DOHH2 (cell line): ENCODE measurements around the gene EPS8L2.

Source experiments
- H3F3A ChIP-seq: fragments of 200-600 bp; sonication (generic), shearing (Covaris generic); 2 replicates; pipeline ENCODE4 v1.6.0; 2016; ENCODE audit warnings: antibody characterized with exemption, mild to moderate bottlenecking; ENCODE audit not compliant: control insufficient read depth, insufficient read depth
- H3K27ac ChIP-seq: fragments of 200-600 bp; sonication (generic); 2 replicates; pipeline ENCODE4 v1.5.1; 2014; ENCODE audit warnings: low read depth, mild to moderate bottlenecking, low read length, moderate library complexity
- H3K27me3 ChIP-seq: fragments of 200-600 bp; sonication (generic); 2 replicates; pipeline ENCODE4 v1.6.1; 2014; ENCODE audit warnings: mild to moderate bottlenecking, low read length, mixed read lengths; ENCODE audit not compliant: control insufficient read depth
- H3K36me3 ChIP-seq: fragments of 200-600 bp; sonication (generic); 2 replicates; pipeline ENCODE4 v1.6.1; 2014; ENCODE audit warnings: mild to moderate bottlenecking, low read length, moderate library complexity, mixed read lengths; ENCODE audit not compliant: control insufficient read depth
- H3K4me1 ChIP-seq: fragments of 200-600 bp; sonication (generic); 2 replicates; pipeline ENCODE4 v1.6.1; 2014; ENCODE audit warnings: mild to moderate bottlenecking, low read length, mixed read lengths; ENCODE audit not compliant: control insufficient read depth
- H3K4me2 ChIP-seq: fragments of 200-600 bp; sonication (generic); 2 replicates; pipeline ENCODE4 v1.6.0; 2014; ENCODE audit warnings: mild to moderate bottlenecking, low read length, moderate library complexity
- H3K4me3 ChIP-seq: fragments of 200-600 bp; sonication (generic); 2 replicates; pipeline ENCODE4 v1.5.1; 2014; ENCODE audit warnings: mild to moderate bottlenecking, low read length, mixed read lengths
- H3K79me2 ChIP-seq: fragments of 200-600 bp; sonication (generic); 2 replicates; pipeline ENCODE4 v1.6.1; 2014; ENCODE audit warnings: mild to moderate bottlenecking, low read length, mixed read lengths; ENCODE audit not compliant: control insufficient read depth
- H3K9me2 ChIP-seq: fragments of 200-600 bp; sonication (generic); replicated peaks from 2 replicates; pipeline ENCODE4 v1.6.1; 2014; ENCODE audit warnings: mild to moderate bottlenecking, low read length, mixed read lengths; ENCODE audit not compliant: control insufficient read depth
- H3K9me3 ChIP-seq: fragments of 200-600 bp; sonication (generic); 2 replicates; pipeline ENCODE4 v1.6.1; 2014; ENCODE audit warnings: antibody characterized with exemption, low read length, mixed read lengths; ENCODE audit not compliant: control insufficient read depth, insufficient read depth
- H4K20me1 ChIP-seq: fragments of 200-600 bp; sonication (generic); 2 replicates; pipeline ENCODE4 v1.6.0; 2014; ENCODE audit warnings: low read depth, mild to moderate bottlenecking, antibody characterized with exemption, low read length, moderate library complexity; ENCODE audit not compliant: control insufficient read depth, insufficient read depth
- EZH2phosphoT487 ChIP-seq: fragments of 200-600 bp; sonication (generic); IDR thresholded peaks from 2 replicates; pipeline ENCODE4 v1.6.1; 2017; ENCODE audit warnings: borderline replicate concordance, mild to moderate bottlenecking, antibody characterized with exemption, low read length, moderate library complexity, mixed read lengths
- TF ChIP-seq, protein P1 (sequence below): fragments of 200-600 bp; sonication (generic); IDR thresholded peaks from one replicate; pipeline ENCODE4 v1.5.1; 2014; ENCODE audit warnings: antibody characterized with exemption, mild to moderate bottlenecking, low read depth, low read length; ENCODE audit not compliant: poor library complexity, severe bottlenecking

EPS8L2 gene

DNA sequence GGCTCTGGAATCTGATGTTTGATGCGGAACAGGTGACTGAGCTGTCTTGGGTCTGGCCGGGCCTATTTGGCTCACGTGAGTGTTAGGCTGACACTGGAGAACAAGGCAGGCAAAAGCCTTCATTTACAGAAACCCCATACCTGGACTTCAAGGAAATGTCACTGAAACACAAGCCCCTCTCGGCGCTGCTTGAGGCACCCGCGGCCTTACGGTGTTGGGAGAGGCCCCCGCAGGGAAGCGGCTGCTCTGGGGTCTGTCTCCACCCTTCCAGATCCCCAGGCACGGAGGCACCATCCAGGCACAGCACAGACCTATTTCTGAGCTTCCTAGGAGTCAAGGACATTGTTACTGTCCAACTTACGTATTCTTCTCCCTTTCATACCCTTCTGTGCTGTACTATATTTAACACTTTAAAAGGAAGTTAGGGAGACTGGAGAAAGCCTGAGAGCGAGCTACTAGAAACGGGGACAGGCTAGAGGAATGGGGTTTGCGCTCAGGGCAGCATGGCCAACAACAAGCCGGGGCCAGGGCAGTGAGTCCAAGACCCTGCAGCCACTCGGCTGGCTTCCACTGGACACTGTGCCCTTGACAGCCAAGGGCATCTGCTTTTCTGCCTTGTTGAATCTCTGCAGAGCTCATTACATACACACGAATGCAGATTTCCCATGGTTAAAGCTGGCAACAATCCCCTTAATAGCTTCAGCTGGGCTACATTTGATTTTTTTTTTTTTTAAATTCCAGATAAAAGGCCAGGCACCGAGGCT, 45.2 kb upstream of the EPS8L2 start:
- peaks cover 4% of the 10 kb centered on the region; the same call in 1 of the 2 replicates for H3K36me3 ChIP-seq
- no peaks in the 10 kb centered on the region for H3K9me3 ChIP-seq
- no peak for TF ChIP-seq EZH2phosphoT487
- TF ChIP-seq, protein P1, sequence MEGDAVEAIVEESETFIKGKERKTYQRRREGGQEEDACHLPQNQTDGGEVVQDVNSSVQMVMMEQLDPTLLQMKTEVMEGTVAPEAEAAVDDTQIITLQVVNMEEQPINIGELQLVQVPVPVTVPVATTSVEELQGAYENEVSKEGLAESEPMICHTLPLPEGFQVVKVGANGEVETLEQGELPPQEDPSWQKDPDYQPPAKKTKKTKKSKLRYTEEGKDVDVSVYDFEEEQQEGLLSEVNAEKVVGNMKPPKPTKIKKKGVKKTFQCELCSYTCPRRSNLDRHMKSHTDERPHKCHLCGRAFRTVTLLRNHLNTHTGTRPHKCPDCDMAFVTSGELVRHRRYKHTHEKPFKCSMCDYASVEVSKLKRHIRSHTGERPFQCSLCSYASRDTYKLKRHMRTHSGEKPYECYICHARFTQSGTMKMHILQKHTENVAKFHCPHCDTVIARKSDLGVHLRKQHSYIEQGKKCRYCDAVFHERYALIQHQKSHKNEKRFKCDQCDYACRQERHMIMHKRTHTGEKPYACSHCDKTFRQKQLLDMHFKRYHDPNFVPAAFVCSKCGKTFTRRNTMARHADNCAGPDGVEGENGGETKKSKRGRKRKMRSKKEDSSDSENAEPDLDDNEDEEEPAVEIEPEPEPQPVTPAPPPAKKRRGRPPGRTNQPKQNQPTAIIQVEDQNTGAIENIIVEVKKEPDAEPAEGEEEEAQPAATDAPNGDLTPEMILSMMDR = no peak
- no peak overlapping the region for H3K4me2 ChIP-seq
- H4K20me1 ChIP-seq = no peaks in the 10 kb centered on the region
- H3F3A ChIP-seq = no peaks in the 10 kb centered on the region
- no peaks in the 10 kb centered on the region for H3K9me2 ChIP-seq
- H3K27ac ChIP-seq = no peak overlapping the region
- no peaks in the 10 kb centered on the region for H3K27me3 ChIP-seq
- H3K79me2 ChIP-seq = no peaks in the 10 kb centered on the region
- no peaks in the 10 kb centered on the region for H3K4me1 ChIP-seq
- no peak overlapping the region for H3K4me3 ChIP-seq

DNA sequence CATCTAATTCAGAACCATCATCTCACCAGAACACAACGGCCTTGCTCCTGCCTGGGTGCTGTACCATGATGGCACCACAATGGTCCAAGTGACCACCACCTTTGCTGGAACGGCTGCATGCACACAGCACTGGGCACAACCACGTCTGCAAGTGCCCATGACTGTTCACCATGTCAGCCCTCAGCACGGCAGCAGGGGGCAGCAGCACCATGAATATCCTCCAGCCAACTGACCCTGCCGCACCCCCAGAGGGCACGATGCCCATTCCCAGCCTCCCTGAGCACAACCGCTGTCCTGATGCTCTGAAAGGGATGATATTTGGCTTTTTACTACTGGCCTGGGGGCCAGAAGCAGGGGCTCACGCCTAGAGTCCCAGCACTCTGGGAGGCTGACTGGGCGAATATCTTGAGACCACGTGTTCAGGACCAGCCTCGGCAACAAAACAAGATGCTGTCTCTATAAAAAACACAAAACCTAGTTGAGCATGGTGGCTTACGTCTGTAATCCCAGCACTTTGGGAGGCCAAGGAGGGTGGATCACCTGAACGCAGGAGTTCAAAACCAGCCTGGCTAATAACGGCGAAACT, 43.2 kb upstream of the EPS8L2 start:
- no peak for TF ChIP-seq EZH2phosphoT487
- TF ChIP-seq, protein P1 = peak; percentile 55
- no peak overlapping the region for H3K4me2 ChIP-seq
- no peak overlapping the region for H3K4me3 ChIP-seq
- no peaks in the 10 kb centered on the region for H3K9me3 ChIP-seq
- H3K27me3 ChIP-seq = no peaks in the 10 kb centered on the region
- H4K20me1 ChIP-seq = no peaks in the 10 kb centered on the region
- H3K4me1 ChIP-seq = no peaks in the 10 kb centered on the region
- H3K9me2 ChIP-seq = no peaks in the 10 kb centered on the region
- no peaks in the 10 kb centered on the region for H3F3A ChIP-seq
- H3K79me2 ChIP-seq = no peaks in the 10 kb centered on the region
- no peak overlapping the region for H3K27ac ChIP-seq
- peaks cover 4% of the 10 kb centered on the region; the same call in 1 of the 2 replicates for H3K36me3 ChIP-seq

GRCh38 chr11:665062-665703, 40.8 kb upstream of the EPS8L2 start:
- Histone ChIP-seq H3K27me3 (no peaks in the 10 kb centered on the region), H3F3A (no peaks in the 10 kb centered on the region), H3K9me2 (no peaks in the 10 kb centered on the region), H3K4me1 (no peaks in the 10 kb centered on the region), H3K36me3 (peaks cover 4% of the 10 kb centered on the region; the same call in 1 of the 2 replicates), H3K27ac (no peak overlapping the region), H3K4me3 (no peak overlapping the region), H4K20me1 (no peaks in the 10 kb centered on the region), H3K79me2 (no peaks in the 10 kb centered on the region), H3K4me2 (no peak overlapping the region), H3K9me3 (no peaks in the 10 kb centered on the region)
- no peak for TF ChIP-seq EZH2phosphoT487
- TF ChIP-seq, protein P1 = no peak
